ENCODE measurements around the gene UBR3.
"Not testable (repeated sequence)": the region's sequence is repeated elsewhere in the genome, so short reads cannot be mapped to it uniquely, and the experiment has no call there.

Gene UBR3

DNA sequence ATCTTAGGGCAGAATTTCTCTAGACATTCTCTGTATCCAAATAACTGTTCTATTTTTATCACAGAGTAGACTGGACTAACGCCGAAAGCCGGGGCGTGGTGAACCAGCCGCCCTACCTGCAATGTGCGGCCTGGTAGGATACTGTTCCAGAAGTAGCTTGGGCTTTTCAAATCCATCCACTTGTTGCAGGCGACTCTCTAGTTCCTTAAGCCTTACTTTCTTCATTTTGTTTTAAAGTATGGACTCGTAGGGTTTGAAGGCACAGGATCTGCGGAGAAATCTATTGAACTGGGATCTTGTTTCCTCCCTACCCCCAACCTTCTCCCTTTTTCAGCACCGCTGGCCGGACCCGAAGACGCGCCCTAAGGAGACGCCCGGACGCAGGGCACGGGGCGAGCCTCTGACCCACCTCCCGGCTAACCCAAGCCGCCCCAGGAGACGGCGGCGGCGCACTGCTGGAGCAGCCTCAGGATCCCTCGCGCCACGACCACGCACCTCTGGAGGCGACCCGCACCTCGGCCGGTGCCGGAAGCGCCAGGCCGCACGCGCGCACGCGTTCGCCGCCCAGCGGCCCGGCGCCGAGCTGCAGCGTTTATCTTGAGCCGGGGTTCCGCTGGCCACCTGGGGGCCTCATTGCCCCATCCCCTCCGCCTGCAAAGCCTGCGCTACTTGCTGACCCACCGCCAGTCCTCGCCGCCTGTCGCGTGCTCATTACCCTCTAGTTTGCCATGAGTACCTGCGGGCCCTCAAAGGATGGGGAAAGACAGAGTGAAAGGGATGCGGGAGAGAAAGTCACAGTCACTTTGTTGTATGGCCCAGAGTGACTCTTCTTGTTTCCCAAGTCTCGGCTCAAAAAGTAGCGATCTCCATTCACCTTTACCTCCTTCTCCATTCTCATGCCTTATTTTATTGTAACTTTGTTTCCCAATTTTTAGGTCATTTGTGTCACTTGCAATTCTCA is 2.6 kb upstream of the UBR3 start, which contains the start of gene METTL5:
METTL5 (minus strand) TSS at position 533 of the 961 bp plus-strand sequence; CDS start at position 225, 308 bp downstream.
- DNase-seq, result peak; percentile 80

DNA sequence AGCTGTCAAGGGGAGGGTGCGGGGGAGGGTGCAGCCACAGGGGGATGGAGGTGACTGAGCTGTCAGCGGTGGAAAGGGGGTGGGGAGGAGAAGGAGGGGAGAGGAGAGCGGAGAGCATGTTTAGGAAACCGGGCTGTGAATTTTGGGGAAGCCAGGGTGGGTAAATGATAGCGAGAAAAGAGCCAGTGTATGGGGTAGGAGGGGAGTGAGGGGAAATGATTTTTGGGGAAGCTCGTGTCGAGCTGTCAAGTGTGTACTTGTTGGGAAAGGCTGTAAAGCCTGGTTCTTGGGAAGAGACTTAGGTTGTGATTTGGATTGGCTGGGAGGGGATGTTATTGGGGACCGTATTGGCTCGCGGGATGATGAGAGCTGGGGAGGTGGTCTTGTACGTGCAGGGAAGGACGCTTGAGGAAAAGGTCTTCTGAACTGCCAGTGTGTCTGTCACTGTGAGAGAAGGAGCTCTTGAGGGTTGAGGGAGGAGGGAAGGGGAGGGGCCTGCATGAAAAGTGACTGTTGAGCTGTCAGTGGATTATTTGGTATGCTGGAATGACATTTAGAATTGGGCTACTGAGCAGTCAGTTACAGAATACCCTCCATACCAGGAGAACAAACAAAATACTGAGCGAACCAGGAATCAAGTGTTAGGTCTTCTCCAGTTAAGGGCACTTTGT is 1.0 kb downstream of the UBR3 start:
- peak; percentile 48 for DNase-seq

DNA sequence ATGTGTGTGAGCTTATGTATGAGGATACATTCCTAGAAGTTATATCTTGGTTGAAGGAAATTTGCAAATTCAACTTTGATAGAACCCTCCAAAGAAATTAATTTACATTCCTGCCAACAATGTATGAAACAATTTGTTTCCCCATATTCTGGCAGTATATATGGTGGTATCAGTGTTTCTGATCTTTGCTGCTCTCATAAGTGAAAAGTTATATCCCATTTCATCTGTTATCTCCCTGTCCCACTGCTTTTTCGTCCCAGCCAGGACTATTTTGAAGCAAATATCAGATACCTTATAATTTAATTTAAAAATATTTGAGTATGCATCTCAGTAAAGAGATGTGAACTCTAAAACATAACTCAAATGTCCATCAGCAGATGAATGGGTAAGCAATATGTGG is 7.1 kb downstream of the UBR3 start:
- no peak for DNase-seq

DNA sequence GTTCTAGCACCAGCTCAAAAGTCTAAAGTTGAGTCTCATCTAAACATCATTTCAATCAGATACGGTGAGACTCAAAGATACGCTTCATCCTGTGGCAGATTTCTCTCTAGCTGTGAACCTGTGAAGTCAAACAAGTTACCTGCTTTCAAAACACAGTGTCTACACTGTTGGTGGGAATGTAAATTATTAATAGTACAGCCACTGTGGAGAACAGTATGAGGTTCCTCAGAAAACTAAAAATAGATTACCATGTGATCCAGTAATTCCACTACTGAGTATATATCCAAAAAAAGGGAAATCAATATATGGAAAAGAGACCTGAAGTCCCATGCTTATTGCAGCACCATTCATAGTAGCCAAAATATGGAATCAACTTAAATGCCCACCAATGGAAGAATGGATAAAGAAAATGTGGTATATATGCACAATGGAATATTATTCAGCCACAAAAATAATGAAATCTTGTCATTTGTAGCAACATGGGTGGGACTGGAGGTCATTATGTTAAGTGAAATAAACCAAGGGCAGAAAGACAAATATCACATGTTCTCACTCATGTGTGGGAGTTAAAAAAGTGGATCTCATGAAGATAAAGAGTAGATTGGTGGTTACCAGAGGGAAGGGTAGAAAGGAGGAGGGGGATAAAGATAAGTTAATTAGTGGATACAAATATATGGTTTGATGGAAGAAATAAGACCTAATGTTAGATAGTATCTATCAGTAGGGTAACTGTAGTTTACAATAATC is 11.7 kb downstream of the UBR3 start:
- DNase-seq, result no peak

DNA sequence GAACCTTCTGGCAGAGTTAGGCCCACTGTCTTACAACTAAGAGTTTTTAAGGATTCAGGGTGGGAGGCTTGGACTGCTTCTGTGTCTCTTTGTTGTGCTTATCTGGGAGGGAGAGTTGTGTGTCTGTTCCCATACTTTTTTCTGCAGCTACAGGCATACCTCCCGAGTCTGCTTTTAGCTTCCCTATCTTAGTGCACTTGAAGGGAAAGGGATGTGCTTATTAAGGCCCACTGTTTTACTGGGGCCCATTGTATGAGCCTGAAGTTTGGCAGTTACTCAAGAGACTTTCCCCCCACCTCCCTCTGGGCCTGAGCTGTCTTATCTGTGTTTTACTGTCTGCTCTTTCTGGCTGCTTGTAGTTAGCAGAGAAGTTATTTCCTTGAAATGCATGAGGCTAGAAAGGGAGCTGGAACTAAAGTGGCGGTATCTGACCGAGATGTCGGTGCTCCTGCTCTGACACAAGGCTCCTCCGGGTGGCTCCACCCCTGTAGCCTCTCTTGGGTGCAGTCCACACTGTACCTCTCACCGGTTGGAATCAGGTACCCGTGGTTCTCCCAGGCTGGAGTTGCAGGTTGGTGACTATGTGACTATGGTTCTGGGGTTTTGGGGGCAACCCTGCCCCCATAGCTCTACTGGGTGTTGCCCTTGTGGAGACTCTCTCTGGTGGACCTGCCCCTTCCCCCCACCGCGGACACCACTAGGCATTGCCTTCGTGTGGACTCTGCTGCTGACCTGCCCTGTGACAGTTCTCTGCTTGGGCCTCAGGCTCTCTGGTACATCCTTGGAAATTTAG is 12.9 kb downstream of the UBR3 start:
- DNase-seq, result no peak

DNA sequence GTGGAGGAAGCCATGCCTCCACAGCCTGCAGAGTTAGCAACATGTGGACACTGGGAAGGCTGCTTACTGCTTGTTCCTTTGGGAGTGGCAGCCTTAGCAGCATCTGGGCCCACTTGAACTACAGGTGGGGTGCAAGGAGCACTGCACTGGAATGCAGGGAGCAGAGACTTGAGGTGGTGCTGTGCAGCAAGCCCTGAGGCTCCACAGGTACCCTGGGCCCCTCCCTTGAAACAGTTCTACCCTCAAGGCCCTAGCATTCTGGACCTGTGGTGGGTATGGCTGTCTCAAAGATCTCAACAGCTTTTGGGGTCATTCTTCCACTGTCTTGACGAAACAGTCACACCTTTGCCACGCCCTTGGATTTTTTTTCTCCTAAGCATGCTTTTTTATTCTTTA is 13.5 kb downstream of the UBR3 start:
- no peak for DNase-seq

DNA sequence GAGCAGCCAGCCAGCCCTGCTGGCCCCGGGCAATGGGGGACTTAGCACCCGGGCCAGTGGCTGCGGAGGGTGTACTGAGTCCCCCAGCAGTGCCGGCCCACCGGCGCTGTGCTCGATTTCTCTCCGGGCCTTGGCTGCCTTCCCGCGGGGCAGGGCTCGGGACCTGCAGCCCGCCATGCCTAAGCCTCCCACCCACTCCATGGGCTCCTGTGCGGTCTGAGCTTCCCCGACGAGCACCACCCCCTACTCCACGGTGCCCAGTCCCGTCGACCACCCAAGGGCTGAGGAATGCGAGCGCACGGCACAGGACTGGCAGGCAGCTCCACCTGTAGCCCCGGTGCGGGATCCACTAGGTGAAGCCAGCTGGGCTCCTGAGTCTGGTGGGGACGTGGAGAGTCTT is 14.4 kb downstream of the UBR3 start:
- DNase-seq, result not testable (repeated sequence)

DNA sequence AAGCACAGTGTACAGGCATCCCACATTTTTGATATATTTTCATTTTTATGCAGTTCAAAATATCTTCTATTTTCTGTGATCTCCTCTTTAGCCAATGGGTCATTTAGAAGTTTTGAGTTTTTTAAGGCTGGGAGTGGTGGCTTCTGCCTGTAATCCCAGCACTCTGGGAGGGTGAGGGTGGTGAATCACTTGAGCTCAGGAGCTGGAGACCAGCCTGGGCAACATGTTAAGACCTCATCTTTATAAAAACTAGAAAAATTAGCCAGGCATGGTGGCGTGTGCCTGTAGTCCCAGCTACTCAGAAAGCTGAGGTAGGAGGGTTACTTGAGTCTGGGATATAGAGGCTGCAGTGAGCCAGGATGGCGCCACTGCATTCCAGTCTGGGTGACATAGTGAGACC is 17.8 kb downstream of the UBR3 start:
- DNase-seq, result no peak

DNA sequence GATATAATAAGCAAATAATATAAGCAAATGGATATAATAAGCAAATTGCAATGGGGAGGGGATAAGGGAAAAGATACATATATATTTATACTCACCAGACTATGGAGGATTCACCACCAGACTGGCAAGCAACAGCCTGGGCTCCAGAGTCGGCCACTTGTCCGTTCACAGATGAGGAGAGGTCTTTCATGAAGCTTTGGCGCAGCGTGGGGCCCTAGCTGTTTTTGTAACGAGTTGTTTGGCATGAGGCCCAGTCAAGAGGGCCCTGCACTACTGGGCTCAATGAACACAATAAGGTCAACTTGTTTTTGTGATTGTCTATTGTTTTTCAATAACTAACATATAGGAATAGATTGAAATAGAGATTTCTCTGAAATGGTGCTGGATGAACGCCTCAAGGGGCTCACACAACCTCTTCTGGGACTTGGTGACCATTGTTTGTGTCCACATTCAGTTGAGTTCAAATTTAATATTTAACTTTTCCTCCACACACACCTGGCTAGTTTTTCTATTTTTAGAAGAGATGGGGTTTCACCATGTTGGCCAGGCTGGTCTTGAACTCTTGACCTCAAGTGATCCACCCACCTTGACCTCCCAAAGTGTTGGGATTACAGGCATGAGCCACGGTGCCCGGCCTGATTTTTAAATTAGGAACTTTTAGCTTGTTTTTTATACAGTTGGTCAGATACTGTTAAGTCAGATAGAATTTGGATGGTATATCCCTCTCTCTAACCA is 21.9 kb downstream of the UBR3 start:
- not testable (repeated sequence) for DNase-seq

DNA sequence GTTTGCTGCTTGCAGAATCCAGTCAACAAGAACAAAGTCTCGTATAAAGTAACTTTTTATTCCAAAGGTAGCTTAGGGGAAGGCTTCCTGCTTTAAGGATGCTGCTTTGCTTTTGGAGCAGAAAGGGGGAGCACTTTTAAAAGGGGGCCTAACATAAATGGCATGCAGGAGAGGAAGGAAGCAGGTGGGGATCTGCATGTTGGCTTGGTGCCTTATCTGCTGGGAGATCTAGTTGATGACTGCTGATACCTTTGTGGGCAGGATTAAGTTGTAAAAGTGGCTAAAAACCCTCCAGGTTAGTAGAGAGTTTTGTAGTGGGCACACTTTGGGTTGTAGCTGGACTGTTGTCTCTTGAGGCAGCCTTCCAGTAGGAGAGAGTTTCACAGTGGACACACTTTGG is 22.5 kb downstream of the UBR3 start:
- no peak for DNase-seq

DNA sequence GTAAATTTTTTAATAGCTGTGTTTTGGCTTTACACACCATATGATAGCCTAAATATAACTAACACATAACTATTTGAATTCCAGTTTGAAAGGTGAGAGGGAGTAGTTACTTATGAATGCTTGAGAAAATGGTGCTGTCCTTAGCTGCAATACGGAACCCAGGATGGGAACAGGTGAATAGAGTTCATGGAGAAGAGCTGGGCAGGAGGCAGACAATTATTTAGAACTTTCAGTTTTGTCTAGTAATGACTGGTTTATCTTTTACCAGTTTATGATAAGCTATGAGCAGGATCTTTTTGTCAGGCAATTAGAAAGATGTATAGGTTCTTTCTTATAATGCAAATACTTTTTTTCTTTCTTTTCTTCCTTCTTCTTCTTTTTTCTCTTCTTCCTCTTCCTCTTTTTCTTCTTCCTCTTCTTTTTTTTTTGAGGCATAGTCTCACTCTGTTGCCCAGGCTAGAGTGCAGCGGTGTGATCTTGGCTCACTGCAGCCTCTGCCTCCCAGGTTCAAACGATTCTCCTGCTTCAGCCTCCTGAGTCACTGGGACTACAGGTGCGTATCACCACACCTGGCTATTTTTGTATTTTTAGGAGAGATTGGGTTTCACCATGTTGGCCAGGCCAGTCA is 25.9 kb downstream of the UBR3 start:
- DNase-seq, result no peak

DNA sequence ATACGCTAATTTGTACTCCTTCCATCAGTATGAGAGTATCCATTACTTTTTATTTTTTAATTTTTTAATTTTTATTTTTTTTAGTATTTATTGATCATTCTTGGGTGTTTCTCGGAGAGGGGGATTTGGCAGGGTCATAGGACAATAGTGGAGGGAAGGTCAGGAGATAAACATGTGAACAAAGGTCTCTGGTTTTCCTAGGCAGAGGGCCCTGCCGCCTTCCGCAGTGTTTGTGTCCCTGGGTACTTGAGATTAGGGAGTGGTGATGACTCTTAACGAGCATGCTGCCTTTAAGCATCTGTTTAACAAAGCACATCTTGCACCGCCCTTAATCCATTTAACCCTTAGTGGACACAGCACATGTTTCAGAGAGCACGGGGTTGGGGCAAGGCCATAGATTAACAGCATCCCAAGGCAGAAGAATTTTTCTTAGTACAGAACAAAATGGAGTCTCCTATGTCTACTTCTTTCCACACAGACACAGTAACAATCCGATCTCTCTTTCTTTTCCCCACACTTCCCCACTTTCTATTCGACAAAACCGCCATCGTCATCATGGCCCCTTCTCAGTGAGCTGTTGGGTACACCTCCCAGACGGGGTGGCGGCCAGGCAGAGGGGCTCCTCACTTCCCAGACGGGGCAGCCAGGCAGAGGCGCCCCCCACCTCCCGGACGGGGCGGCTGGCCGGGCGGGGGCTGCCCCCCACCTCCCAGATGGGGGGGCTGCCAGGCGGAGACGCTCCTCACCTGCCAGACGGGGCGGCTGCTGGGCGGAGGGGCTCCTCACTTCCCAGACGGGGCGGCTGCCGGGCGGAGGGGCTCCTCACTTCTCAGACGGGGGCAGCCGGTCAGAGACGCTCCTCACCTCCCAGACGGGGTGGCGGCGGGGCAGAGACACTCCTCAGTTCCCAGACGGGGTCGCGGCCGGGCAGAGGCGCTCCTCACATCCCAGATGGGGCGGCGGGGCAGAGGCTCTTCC is 28.3 kb downstream of the UBR3 start:
- DNase-seq, result not testable (repeated sequence)

DNA sequence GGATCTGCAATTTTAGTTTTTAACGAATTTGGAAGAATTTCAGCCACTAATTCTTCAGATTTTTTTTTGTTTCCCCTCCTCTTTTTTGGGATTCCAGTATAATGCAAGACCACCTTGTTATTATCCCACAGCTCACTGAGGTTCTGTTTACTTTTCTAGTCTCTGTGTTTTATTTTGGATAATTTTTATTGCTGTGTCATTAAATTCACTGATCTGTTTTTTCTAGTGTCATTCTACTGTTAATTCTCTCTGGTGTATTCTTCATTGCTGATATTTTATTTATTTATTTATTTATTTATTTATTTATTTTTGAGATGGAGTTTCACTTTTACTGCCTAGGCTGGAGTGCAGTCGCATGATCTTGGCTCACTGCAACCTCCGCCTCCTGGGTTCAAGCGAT is 32.2 kb downstream of the UBR3 start:
- DNase-seq, result no peak

DNA sequence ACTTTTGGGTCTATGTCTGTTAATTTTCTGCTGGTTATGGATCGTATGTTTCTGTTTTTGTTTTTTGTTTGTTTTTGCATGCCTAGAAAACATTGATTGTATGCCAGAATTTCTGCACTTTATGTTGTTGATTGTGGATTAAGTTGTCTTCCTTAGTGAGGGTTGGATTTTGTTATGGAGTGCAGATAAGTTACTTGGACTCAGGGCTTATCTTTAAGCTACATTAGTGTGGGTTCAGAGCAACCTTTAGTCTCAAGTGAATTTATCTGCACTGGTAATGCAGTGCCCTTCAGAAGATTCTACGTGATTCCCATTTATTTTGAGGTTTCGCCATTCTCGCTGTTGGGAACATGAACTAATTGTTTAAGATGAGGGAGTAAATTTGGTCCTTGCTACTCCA is 32.9 kb downstream of the UBR3 start:
- DNase-seq, result no peak

DNA sequence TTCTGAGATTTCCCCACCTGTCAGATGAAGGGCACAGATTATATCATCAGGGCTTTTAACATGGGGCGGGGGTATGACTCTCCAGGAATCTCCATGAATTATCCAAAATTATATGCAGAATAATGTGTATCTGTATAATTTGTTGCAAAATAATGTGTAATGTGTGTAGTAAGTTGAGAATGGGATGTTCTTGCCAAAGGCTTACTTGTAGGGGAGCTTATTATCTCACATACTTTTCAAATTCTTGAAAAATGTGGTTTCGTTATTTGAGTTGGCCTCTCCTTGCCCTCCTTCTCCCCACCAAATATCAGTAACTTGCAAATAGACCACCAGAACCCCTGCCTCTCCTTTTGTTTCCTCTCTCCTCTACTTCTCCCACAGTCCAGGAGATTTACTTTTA is 35.6 kb downstream of the UBR3 start:
- no peak for DNase-seq

DNA sequence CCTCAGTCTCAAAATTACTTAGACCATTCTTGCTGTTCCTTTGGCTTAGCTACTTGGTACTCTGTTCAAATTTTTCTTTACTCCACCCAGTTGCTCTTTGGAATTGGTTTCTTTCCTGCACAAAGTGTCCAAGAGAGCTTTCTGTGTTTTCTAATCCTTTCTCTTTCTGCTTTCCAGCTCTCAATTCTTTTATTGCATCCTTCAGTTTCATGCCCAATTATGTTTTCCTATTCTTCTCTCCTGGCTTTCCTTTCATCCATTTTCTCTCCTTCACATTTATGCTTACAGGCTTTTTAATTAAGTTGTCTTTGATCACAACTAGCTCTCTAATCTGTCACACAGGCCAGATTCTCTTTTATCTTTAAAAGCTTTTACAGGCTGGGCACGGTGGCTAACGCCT is 38.2 kb downstream of the UBR3 start:
- DNase-seq, result no peak

DNA sequence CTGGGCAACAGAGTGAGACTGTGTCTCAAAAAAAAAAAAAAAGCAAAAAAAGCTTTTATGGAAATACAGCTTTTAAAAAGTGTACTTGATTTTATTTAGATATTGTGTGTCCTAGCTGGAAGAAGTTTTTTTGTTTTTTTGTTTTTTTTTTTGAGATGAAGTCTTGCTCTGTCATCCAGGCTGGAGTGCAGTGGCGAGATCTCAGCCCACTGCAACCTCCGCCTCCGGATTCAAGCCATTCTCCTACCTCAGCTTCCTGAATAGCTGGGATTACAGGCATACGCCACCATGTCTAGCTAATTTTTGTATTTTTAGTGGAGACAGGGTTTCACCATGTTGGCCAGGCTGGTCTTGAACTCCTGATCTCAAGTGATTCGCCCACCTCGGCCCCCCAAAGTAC is 39.0 kb downstream of the UBR3 start:
- not testable (repeated sequence) for DNase-seq

DNA sequence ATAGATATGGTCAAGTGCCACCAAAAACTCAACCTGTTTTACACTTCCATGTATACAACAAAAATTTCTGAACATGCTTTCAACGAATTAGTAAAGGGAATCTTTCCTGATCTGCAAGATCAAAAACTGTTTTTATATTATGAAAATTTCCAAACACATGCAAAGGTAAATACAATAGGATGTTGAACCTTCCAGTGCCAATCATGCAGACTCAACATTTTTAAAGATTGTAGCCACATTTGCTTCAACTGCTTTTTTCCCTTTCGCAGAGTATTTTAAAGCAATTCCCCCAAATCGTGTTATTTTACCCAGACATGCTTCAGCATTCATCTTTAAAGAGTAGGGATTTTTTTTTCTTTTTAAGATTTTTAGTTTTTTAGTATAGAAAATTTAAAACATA is 40.3 kb downstream of the UBR3 start:
- DNase-seq, result no peak

DNA sequence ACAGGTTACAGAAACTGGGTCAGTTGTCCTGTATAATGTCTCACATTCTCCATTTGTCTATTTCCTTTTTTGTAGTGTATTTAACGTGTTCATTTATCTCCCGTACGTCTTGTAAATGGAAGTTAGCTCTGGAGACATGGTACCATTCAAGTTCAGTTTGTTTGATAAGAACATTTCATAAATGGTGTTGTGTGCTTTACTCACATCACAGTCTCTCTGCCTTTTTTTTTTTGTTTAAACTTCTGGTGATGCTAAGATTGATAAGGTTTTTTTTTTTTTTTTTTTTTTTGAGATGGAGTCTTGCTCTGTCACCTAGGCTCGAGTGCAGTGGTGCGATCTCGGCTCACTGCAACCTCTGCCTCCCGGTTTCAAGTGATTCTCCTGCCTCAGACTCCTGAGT is 41.7 kb downstream of the UBR3 start:
- DNase-seq, result no peak

DNA sequence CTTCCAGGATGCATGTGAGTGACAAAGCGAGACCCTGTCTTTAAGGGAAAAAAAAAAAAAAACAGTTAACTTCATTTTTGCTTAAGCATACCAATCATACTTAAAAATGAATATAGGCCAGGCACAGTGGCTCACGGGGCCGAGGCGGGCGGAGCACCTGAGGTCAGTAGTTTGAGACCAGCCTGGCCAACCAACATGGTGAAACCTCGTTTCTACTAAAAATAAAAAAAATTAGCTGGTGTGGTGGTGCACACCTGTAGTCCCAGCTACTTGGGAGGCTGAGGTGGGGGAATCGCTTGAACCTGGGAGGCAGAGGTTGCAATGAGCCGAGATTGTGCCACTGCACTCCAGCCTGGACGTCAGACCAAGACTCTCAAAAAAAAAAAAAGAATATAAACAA is 44.1 kb downstream of the UBR3 start:
- DNase-seq, result not testable (repeated sequence)

Measured in CD4-positive, alpha-beta T cell treated with Interleukin-12 subunit alpha and Interleukin-12 subunit beta, for 1 hour (primary cell).